Brain microvascular endothelial cell (primary cell): Measurements from ENCODE around the gene ACER3.

Source experiments
- DNase-seq: peaks from one replicate; pipeline ENCODE4 v3.0.0-alpha.2; 2020
- H3K27ac ChIP-seq: fragments of 250-450 bp; sonication (Bioruptor Pico); 2 replicates; pipeline ENCODE4 v1.5.1; 2020; ENCODE audit warnings: mild to moderate bottlenecking, moderate library complexity
- H3K27me3 ChIP-seq: fragments of 250-450 bp; sonication (Bioruptor Pico); replicated peaks from 2 replicates; pipeline ENCODE4 v1.5.1; 2020; ENCODE audit warnings: mild to moderate bottlenecking
- H3K36me3 ChIP-seq: fragments of 250-450 bp; sonication (Bioruptor Pico); replicated peaks from 2 replicates; pipeline ENCODE4 v1.5.1; 2020; ENCODE audit warnings: mild to moderate bottlenecking
- H3K4me3 ChIP-seq: 2 replicates; pipeline ENCODE4 v1.5.1; 2011; ENCODE audit warnings: low read depth, mild to moderate bottlenecking, control low read depth, low read length, moderate library complexity
- CTCF ChIP-seq: IDR thresholded peaks from 2 replicates; pipeline ENCODE4 v1.5.1; 2011; ENCODE audit warnings: low read depth, mild to moderate bottlenecking, moderate library complexity, low read length, control low read depth, inconsistent platforms; ENCODE audit errors: missing control alignments
- in situ Hi-C: cut with HindIII; loops from 2 replicates; pipeline ENCODE4 v1.10.0; 2017; ENCODE audit warnings: low sequenced_read_pairs, low pct_ligation_motif_present

Gene ACER3

GRCh38 chr11:76987203-76987602 is 126.5 kb downstream of the ACER3 start:
- Histone ChIP-seq H3K4me3 (no peak overlapping the region), H3K27me3 (no peaks in the 10 kb centered on the region), H3K27ac (no peak overlapping the region), H3K36me3 (no peaks in the 10 kb centered on the region)
- DNase-seq, result no peak
- TF ChIP-seq CTCF, result no peak
- in situ Hi-C loops, result no loop called here

- no peak for TF ChIP-seq CTCF
- H3K36me3 ChIP-seq, result no peaks in the 10 kb centered on the region
- in situ Hi-C loops, result no loop called here
- no peak for DNase-seq
- H3K27ac ChIP-seq, result no peak overlapping the region
- no peak overlapping the region for H3K4me3 ChIP-seq
- H3K27me3 ChIP-seq, result no peaks in the 10 kb centered on the region
Measured at GRCh38 chr11:76990628-76991027, 129.9 kb downstream of the ACER3 start.

GRCh38 chr11:76995081-76995576 is 134.4 kb downstream of the ACER3 start:
- H3K27ac ChIP-seq, result no peak overlapping the region
- H3K36me3 ChIP-seq, result no peaks in the 10 kb centered on the region
- no peak overlapping the region for H3K4me3 ChIP-seq
- no peaks in the 10 kb centered on the region for H3K27me3 ChIP-seq
- in situ Hi-C loops, result no loop called here
- no peak for TF ChIP-seq CTCF
- DNase-seq, result no peak

GRCh38 chr11:76997512-76997911 is 136.8 kb downstream of the ACER3 start:
- in situ Hi-C loops, result no loop called here

GRCh38 chr11:76999597-76999996 is 138.9 kb downstream of the ACER3 start:
- H3K4me3 ChIP-seq, result no peak overlapping the region
- no peak overlapping the region for H3K27ac ChIP-seq
- no peak for TF ChIP-seq CTCF
- in situ Hi-C loops, result no loop called here
- no peaks in the 10 kb centered on the region for H3K27me3 ChIP-seq
- no peaks in the 10 kb centered on the region for H3K36me3 ChIP-seq
- DNase-seq, result no peak

More at GRCh38 chr11:76997512-76997911, 136.8 kb downstream of the ACER3 start:
- Histone ChIP-seq H3K27ac (no peak overlapping the region), H3K27me3 (no peaks in the 10 kb centered on the region), H3K36me3 (no peaks in the 10 kb centered on the region), H3K4me3 (no peak overlapping the region)
- no peak for DNase-seq
- no peak for TF ChIP-seq CTCF

- DNase-seq, result no peak
- TF ChIP-seq CTCF, result no peak
- no peaks in the 10 kb centered on the region for H3K36me3 ChIP-seq
- no peaks in the 10 kb centered on the region for H3K27me3 ChIP-seq
- in situ Hi-C loops, result no loop called here
- no peak overlapping the region for H3K4me3 ChIP-seq
- H3K27ac ChIP-seq, result no peak overlapping the region
Measured at GRCh38 chr11:77001613-77002012, 140.9 kb downstream of the ACER3 start.
